H1 (cell line): Measurements from ENCODE around the gene UROD. TPM values are rescaled to one million over a fixed set of nuclear protein-coding genes. Genes with fewer than 3 reads are reported as not detected.

Experiments used
- CTCF ChIA-PET: fragments of 300-600 bp; sonication (Branson Sonifier 250); formaldehyde crosslinking; loops from one replicate; lab custom pipeline; 2021; ENCODE audit not compliant: partially characterized antibody; lab: Charles Lee
- POLR2A ChIA-PET: fragments of 300-600 bp; sonication (Branson Sonifier 250); formaldehyde crosslinking; loops from one replicate; lab custom pipeline; 2021; ENCODE audit warnings: inconsistent platforms; ENCODE audit not compliant: partially characterized antibody; lab: Charles Lee
- DNase-seq, 2 experiments: peaks; one replicate each; pipeline versions ENCODE4 v3.0.0 to v3.0.0-alpha.2; 2010 to 2022; ENCODE audit warnings: low spot score in 2 of 2, low read depth in 1 of 2, mixed read lengths in 1 of 2
- FAIRE-seq: peaks from 2 replicates; lab custom pipeline; 2011; peaks lifted over from hg19 to GRCh38; lab: Jason Lieb, UNC
- H2AFZ ChIP-seq: 2 replicates; pipeline ENCODE4 v1.8.1; 2012; ENCODE audit warnings: low read length, inconsistent platforms
- H2AK5ac ChIP-seq: 2 replicates; pipeline ENCODE4 v1.6.1; 2013; ENCODE audit warnings: low read depth, low read length
- H2BK120ac ChIP-seq: replicated peaks from 2 replicates; pipeline ENCODE3; 2013; ENCODE audit warnings: low read depth, low read length, inconsistent platforms
- H2BK12ac ChIP-seq: 2 replicates; pipeline ENCODE4 v1.6.1; 2013; ENCODE audit warnings: low read depth, low read length
- H2BK15ac ChIP-seq: 2 replicates; pipeline ENCODE4 v1.6.1; 2013; ENCODE audit warnings: low read length
- H2BK20ac ChIP-seq: 2 replicates; pipeline ENCODE4 v1.6.1; 2013; ENCODE audit warnings: low read length
- H2BK5ac ChIP-seq: 2 replicates; pipeline ENCODE4 v1.6.1; 2013; ENCODE audit warnings: low read depth, low read length
- H3K14ac ChIP-seq: 2 replicates; pipeline ENCODE4 v1.6.1; 2013; ENCODE audit warnings: inconsistent platforms; ENCODE audit not compliant: insufficient read length
- H3K18ac ChIP-seq: 2 replicates; pipeline ENCODE4 v1.6.1; 2013; ENCODE audit warnings: low read length; ENCODE audit errors: extremely low read depth
- H3K23ac ChIP-seq: 2 replicates; pipeline ENCODE4 v1.6.1; 2013; ENCODE audit warnings: inconsistent platforms; ENCODE audit not compliant: insufficient read length
- H3K23me2 ChIP-seq: 2 replicates; pipeline ENCODE4 v1.6.1; 2013; ENCODE audit warnings: low read depth, low read length
- H3K27ac ChIP-seq: 2 replicates; pipeline ENCODE4 v1.6.1; 2011; ENCODE audit warnings: low read depth, low read length, inconsistent platforms
- H3K27me3 ChIP-seq, 4 experiments: replicated peaks in 1 of 4; 1 replicate in 1 of 4; 2 replicates in 3 of 4; pipeline versions ENCODE4 v1.6.1 to v1.8.1; 2011 to 2013; ENCODE audit warnings: low read length in 3 of 4, mild to moderate bottlenecking in 3 of 4, inconsistent platforms in 2 of 4, mixed read lengths in 2 of 4, moderate library complexity in 1 of 4; ENCODE audit not compliant: control insufficient read depth in 3 of 4, insufficient read depth in 3 of 4; ENCODE audit errors: extremely low read depth in 1 of 4
- H3K36me3 ChIP-seq, 4 experiments: 2 replicates each; pipeline versions ENCODE4 v1.6.1 to v1.8.1; 2011 to 2013; ENCODE audit warnings: mild to moderate bottlenecking in 4 of 4, low read length in 3 of 4, moderate library complexity in 2 of 4, control low read depth in 1 of 4, inconsistent platforms in 1 of 4; ENCODE audit not compliant: insufficient read depth in 4 of 4, control insufficient read depth in 2 of 4
- H3K4ac ChIP-seq: replicated peaks from 2 replicates; pipeline ENCODE3; 2013; ENCODE audit warnings: low read length, low read depth, mixed read lengths, inconsistent platforms; ENCODE audit not compliant: insufficient read length
- H3K4me1 ChIP-seq, 4 experiments: replicated peaks in 1 of 4; 1 replicate in 1 of 4; 2 replicates in 3 of 4; pipeline versions ENCODE4 v1.6.1 to v1.8.1; 2011 to 2013; ENCODE audit warnings: low read length in 3 of 4, inconsistent platforms in 2 of 4, mixed read lengths in 1 of 4; ENCODE audit not compliant: insufficient read depth in 4 of 4, control insufficient read depth in 3 of 4
- H3K4me2 ChIP-seq, 2 experiments: 2 replicates each; pipeline versions ENCODE4 v1.6.1 to v1.8.1; 2011 to 2013; ENCODE audit warnings: low read depth in 2 of 2, low read length in 2 of 2, control low read depth in 1 of 2, inconsistent platforms in 1 of 2, mild to moderate bottlenecking in 1 of 2; ENCODE audit not compliant: insufficient read depth in 1 of 2
- H3K4me3 ChIP-seq, 4 experiments: fragments of 200-600, 300-600 bp in 1 of 4; sonication (generic), shearing (Covaris generic), sonication (Bioruptor Twin) in 1 of 4; 2 replicates each; pipeline versions ENCODE4 v1.5.1 to v1.8.1; 2011 to 2016; ENCODE audit warnings: low read length in 4 of 4, low read depth in 3 of 4, control low read depth in 2 of 4, inconsistent platforms in 2 of 4, mild to moderate bottlenecking in 2 of 4, mixed read lengths in 1 of 4, moderate library complexity in 1 of 4; ENCODE audit not compliant: insufficient read depth in 2 of 4; ENCODE audit errors: extremely low read depth in 1 of 4
- H3K56ac ChIP-seq: replicated peaks from 2 replicates; pipeline ENCODE3; 2013; ENCODE audit warnings: low read depth, mild to moderate bottlenecking, mixed read lengths, low read length, inconsistent platforms; ENCODE audit not compliant: insufficient read length
- H3K79me1 ChIP-seq: 2 replicates; pipeline ENCODE4 v1.6.1; 2013; ENCODE audit warnings: low read depth, low read length, control low read depth
- H3K79me2 ChIP-seq, 2 experiments: 2 replicates each; pipeline versions ENCODE4 v1.6.1 to v1.8.1; 2012 to 2013; ENCODE audit warnings: low read length in 2 of 2, mild to moderate bottlenecking in 2 of 2, inconsistent platforms in 1 of 2; ENCODE audit not compliant: insufficient read depth in 2 of 2, control insufficient read depth in 1 of 2
- H3K9ac ChIP-seq, 4 experiments: replicated peaks in 1 of 4; 1 replicate in 1 of 4; 2 replicates in 3 of 4; pipeline versions ENCODE4 v1.6.1 to v1.8.1; 2011 to 2013; ENCODE audit warnings: low read depth in 3 of 4, low read length in 3 of 4, control low read depth in 2 of 4, mild to moderate bottlenecking in 2 of 4, moderate library complexity in 2 of 4, inconsistent platforms in 1 of 4; ENCODE audit errors: extremely low read depth in 1 of 4
- H3K9me3 ChIP-seq, 2 experiments: 2 replicates each; pipeline versions ENCODE4 v1.6.1 to v1.8.1; 2012 to 2013; ENCODE audit warnings: mild to moderate bottlenecking in 2 of 2, moderate library complexity in 2 of 2, control low read depth in 1 of 2, inconsistent platforms in 1 of 2, low read depth in 1 of 2, low read length in 1 of 2, mixed read lengths in 1 of 2; ENCODE audit not compliant: insufficient read depth in 2 of 2
- H4K20me1 ChIP-seq, 2 experiments: replicated peaks in 1 of 2; 2 replicates each; pipeline versions ENCODE3 to v1.8.1; 2011 to 2013; ENCODE audit warnings: inconsistent platforms in 2 of 2, low read length in 2 of 2, mild to moderate bottlenecking in 1 of 2; ENCODE audit not compliant: insufficient read depth in 2 of 2, control insufficient read depth in 1 of 2
- H4K5ac ChIP-seq: 2 replicates; pipeline ENCODE4 v1.6.1; 2013; ENCODE audit warnings: low read length, low read depth, mixed read lengths, inconsistent platforms; ENCODE audit not compliant: insufficient read length
- H4K8ac ChIP-seq: 2 replicates; pipeline ENCODE4 v1.8.0; 2013; ENCODE audit warnings: mild to moderate bottlenecking, moderate library complexity, low read length, inconsistent platforms; ENCODE audit not compliant: insufficient read depth; ENCODE audit errors: extremely low read depth
- H4K91ac ChIP-seq: replicated peaks from 2 replicates; pipeline ENCODE3; 2013; ENCODE audit warnings: low read length, mixed read lengths, inconsistent platforms; ENCODE audit not compliant: insufficient read length
- CEBPB ChIP-seq: IDR thresholded peaks from 2 replicates; pipeline ENCODE4 v1.6.1; 2012; ENCODE audit warnings: low read depth, low read length
- GTF2F1 ChIP-seq: IDR thresholded peaks from 2 replicates; pipeline ENCODE4 v1.6.1; 2012; ENCODE audit warnings: low read depth, low read length, improper control_type of control experiment, borderline replicate concordance
- HDAC2 ChIP-seq, 2 experiments: fragments of 300-600 bp in 1 of 2; sonication (generic) in 1 of 2; IDR thresholded peaks; 2 replicates each; pipeline ENCODE4 v1.6.1; 2011 to 2012; ENCODE audit warnings: low read depth in 2 of 2, low read length in 2 of 2, mild to moderate bottlenecking in 2 of 2, moderate library complexity in 2 of 2, borderline replicate concordance in 1 of 2, inconsistent platforms in 1 of 2
- JUN ChIP-seq: IDR thresholded peaks from 2 replicates; pipeline ENCODE4 v1.6.1; 2011; ENCODE audit warnings: low read depth, mild to moderate bottlenecking, improper control_type of control experiment, low read length
- RXRA ChIP-seq: IDR thresholded peaks from 2 replicates; pipeline ENCODE4 v1.6.1; 2011; ENCODE audit warnings: low read depth, mild to moderate bottlenecking, low read length, moderate library complexity; ENCODE audit not compliant: insufficient read depth
- SIRT6 ChIP-seq: IDR thresholded peaks from one replicate; pipeline ENCODE4 v1.7.1; 2012; ENCODE audit warnings: low read length, inconsistent platforms
- SP1 ChIP-seq: IDR thresholded peaks from 2 replicates; pipeline ENCODE4 v1.6.1; 2011; ENCODE audit warnings: low read depth, low read length
- TAF7 ChIP-seq: optimal IDR thresholded peaks from 2 replicates; pipeline ENCODE3; 2011; ENCODE audit warnings: low read depth, mild to moderate bottlenecking, inconsistent platforms, low read length, moderate library complexity, borderline replicate concordance
- TEAD4 ChIP-seq: IDR thresholded peaks from 2 replicates; pipeline ENCODE4 v1.6.1; 2012; ENCODE audit warnings: low read depth, low read length, inconsistent platforms, mixed read lengths
- YY1 ChIP-seq: IDR thresholded peaks from 2 replicates; pipeline ENCODE4 v1.6.1; 2011; ENCODE audit warnings: low read depth, mild to moderate bottlenecking, low read length
- WGBS, 2 experiments: shearing (Covaris generic) in 1 of 2; methylation state at CpG; one replicate each; pipeline versions ENCODE4 v1.1.6 to v1.1.7; 2013 to 2015; ENCODE audit warnings: low lambda C conversion rate in 2 of 2, mixed read lengths in 2 of 2, inconsistent platforms in 1 of 2, low coverage in 1 of 2, missing lambda C conversion rate in 1 of 2; ENCODE audit not compliant: insufficient replicate concordance in 2 of 2, insufficient coverage in 1 of 2, insufficient read length in 1 of 2; ENCODE audit errors: extremely low coverage in 1 of 2, missing lambda C conversion rate in 1 of 2; 5-methylcytosine and 5-hydroxymethylcytosine counted together
- polyA plus RNA-seq, 7 experiments: library from polyadenylated mRNA; depleted of rRNA in 3 of 7; stranded (reverse) in 5 of 7; unstranded in 2 of 7; fragments of >200 nt in 5 of 7; fragments of 200-250 nt in 2 of 7; gene quantifications; 1 replicate in 5 of 7; 2 replicates in 1 of 7; 4 replicates in 1 of 7; pipeline versions ENCODE4 v1.2.1 to v1.2.3, GENCODE V29; 2011 to 2013; ENCODE audit warnings: missing spikeins in 2 of 7, mixed read lengths in 2 of 7
- total RNA-seq: library from RNA; stranded (reverse); fragmentation: NEBNext Ultra II Directional; extraction: Animal tissue kit (Norgen Biotek cat#: 25700); gene quantifications from 2 replicates; pipeline ENCODE4 v1.2.1, GENCODE V29; 2021
- TF ChIP-seq, protein P1 (sequence below): IDR thresholded peaks from 2 replicates; pipeline ENCODE4 v1.6.1; 2012; ENCODE audit warnings: low read length, inconsistent platforms

UROD gene
- total and polyA plus RNA-seq, 2 of the 8 experiments (the other 6 are each of a cell fraction or from before 2014, with no cell fraction given) = 86.6 to 220 TPM

DNA sequence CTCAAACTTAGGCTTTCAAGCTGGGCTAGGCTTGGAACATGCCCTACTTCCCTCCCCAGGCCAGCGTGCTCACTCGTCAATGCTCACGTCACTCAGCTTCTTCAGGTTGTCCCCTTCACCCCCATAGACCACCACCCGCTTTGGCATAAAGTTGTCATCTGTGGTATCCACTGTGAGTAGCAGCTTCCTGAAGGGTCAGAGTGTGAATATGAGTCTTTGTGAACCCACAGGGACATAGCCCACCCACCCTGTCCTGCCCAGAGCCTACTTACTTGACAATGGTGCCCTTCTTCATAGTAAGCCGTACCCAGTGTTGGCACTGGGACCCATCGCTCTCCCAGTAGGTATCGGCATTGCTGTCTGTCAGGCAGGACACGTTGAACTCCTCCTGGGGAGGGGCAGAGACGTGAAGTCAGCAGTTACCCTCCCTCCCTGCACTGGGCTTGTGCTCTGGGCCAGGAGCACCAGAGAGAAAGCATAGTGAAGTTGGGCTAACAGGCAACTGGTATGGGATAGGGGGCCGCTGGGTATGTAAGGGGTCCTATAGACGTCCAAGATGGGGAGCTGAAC is 2.7 kb upstream of the UROD start:
- Histone ChIP-seq H4K20me1 (peaks cover 0 to 6% of the 10 kb centered on the region in 2 experiments), H3K79me1 (no peaks in the 10 kb centered on the region), H3K27me3 (no peaks in the 10 kb centered on the region), H3K4me3 (no peak overlapping the region; a peak in 1 of 8 replicates), H4K91ac (no peak overlapping the region), H2BK12ac (no peak overlapping the region), H3K9me3 (no peaks in the 10 kb centered on the region), H3K14ac (no peak overlapping the region), H3K9ac (no peak overlapping the region), H4K5ac (no peak overlapping the region), H3K23me2 (peaks cover 10% of the 10 kb centered on the region)
- FAIRE-seq = no peak
- TF ChIP-seq HDAC2 (IDR thresholded peaks at IDR 0.05; ENCODE audit: borderline replicate concordance in 1 of 2, low read depth in 2 of 2, low read length in 2 of 2) = no peak
- TF ChIP-seq SP1 = no peak
- no peak for TF ChIP-seq TEAD4
- TF ChIP-seq, protein P1, sequence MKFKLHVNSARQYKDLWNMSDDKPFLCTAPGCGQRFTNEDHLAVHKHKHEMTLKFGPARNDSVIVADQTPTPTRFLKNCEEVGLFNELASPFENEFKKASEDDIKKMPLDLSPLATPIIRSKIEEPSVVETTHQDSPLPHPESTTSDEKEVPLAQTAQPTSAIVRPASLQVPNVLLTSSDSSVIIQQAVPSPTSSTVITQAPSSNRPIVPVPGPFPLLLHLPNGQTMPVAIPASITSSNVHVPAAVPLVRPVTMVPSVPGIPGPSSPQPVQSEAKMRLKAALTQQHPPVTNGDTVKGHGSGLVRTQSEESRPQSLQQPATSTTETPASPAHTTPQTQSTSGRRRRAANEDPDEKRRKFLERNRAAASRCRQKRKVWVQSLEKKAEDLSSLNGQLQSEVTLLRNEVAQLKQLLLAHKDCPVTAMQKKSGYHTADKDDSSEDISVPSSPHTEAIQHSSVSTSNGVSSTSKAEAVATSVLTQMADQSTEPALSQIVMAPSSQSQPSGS = no peak
- no peak for TF ChIP-seq JUN
- no peak for TF ChIP-seq TAF7
- TF ChIP-seq RXRA = no peak
- TF ChIP-seq CEBPB = no peak
- TF ChIP-seq YY1 = no peak
- no peak for TF ChIP-seq GTF2F1
- TF ChIP-seq SIRT6 = no peak
- TF ChIP-seq, all 59 proteins: peak for 0
- Histone ChIP-seq H2BK15ac (no peak overlapping the region), H3K27ac (no peak overlapping the region), H2BK120ac (no peak overlapping the region), H3K79me2 (no peaks in the 10 kb centered on the region; a peak in 1 of 4 replicates), H3K4me1 (peaks cover 5 to 10% (median 6%) of the 10 kb centered on the region in 4 experiments; a peak in 6 of 7 replicates), H4K8ac (no peak overlapping the region; the same call in 1 of the 2 replicates), H3K23ac (no peak overlapping the region), H2AK5ac (no peak overlapping the region), H3K36me3 (peaks cover 5 to 25% (median 9%) of the 10 kb centered on the region in 4 experiments; a peak in 7 of 8 replicates), H2AFZ (no peak overlapping the region), H3K18ac (no peak overlapping the region), H2BK20ac (no peak overlapping the region), H3K4me2 (peak overlapping the region; percentile 83 to 97; a peak in 2 of 4 replicates), H2BK5ac (no peak overlapping the region), H3K56ac (no peak overlapping the region), H3K4ac (no peak overlapping the region)
- no peak for DNase-seq
- ChIA-PET CTCF (interaction anchor here (0.6 to 15.4 kb wide), 7 partner anchors 9 to 483 kb away, joined by 3 to 424 read pairs (median 6); partner anchors contain the start of gene TESK2), POLR2A (interaction anchor here (1.0 to 3.8 kb wide), 6 partner anchors 13 to 331 kb away, joined by 3 to 26 read pairs (median 4); partner anchors contain the start of genes MUTYH and TOE1)
- WGBS, 2 experiments = 91% methylated on average over 11 of the region's 11 CpGs; no CpG with 5 or more reads in 1 of the 2 experiments
